Measurements from ENCODE around the gene AFAP1L2.

AFAP1L2 gene

DNA sequence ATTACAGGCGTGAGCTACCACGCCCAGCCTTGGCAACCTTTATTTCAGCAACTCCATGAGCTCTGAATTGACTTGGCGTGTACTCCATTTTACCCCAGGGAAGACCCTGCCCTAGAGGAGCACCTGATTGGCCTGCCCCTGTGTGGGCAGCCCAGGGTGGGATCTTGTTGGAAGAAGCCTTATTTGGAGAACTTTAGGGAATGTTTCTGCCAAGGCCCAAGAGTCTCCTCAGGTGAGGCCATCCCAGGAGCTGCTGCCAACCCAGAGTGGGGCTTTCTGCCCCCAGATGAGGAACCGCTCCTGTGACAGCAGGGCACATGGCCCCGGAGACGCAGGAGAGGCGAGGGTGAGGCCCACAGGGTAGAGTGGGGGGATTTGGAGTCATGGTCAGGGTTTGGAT, 123.3 kb downstream of the AFAP1L2 start:
- TF ChIP-seq, protein P1, sequence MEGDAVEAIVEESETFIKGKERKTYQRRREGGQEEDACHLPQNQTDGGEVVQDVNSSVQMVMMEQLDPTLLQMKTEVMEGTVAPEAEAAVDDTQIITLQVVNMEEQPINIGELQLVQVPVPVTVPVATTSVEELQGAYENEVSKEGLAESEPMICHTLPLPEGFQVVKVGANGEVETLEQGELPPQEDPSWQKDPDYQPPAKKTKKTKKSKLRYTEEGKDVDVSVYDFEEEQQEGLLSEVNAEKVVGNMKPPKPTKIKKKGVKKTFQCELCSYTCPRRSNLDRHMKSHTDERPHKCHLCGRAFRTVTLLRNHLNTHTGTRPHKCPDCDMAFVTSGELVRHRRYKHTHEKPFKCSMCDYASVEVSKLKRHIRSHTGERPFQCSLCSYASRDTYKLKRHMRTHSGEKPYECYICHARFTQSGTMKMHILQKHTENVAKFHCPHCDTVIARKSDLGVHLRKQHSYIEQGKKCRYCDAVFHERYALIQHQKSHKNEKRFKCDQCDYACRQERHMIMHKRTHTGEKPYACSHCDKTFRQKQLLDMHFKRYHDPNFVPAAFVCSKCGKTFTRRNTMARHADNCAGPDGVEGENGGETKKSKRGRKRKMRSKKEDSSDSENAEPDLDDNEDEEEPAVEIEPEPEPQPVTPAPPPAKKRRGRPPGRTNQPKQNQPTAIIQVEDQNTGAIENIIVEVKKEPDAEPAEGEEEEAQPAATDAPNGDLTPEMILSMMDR (IDR thresholded peaks at IDR 0.05): no peak
- peak; percentile 56 for DNase-seq (ENCODE audit: low spot score)
- Histone ChIP-seq H3K27ac (no peak overlapping the region), H3K4me3 (no peak overlapping the region)

DNA sequence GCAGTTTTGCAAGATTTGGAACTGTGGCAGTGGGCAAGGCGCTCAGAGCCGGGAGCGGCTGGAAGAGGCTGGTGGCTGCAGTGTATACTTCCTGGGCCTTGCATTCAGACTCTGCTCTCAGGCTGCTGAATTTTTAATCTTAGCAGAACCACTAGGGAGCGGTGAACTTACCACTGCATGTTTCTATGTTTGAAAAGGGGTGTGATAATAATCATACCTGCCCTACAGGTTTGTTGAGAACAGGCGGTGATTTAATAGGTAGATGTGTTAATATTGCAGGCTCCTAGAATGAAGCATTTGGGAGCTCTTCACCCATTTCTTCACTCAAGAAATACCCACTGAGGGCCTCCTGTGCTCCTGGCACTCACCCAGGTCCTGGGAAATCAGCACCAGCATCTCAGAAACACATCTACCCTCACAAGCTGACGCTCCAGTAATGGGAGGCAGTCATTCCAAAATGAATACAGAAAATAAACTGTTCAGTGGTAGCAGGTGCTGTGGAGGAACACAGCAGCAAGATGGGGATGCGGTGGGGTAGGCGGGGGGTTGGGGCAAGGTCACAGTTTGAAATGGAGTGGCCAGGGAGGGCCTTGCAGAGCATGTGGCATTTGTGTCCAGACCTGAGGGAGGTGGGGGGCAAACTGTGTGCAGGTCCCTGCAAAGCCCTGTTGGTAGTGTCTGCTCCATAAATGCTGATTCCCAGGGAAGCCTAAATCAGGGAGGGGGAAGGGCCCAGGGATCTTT, 124.2 kb downstream of the AFAP1L2 start:
- Histone ChIP-seq H3K27ac (no peak overlapping the region), H3K4me3 (no peak overlapping the region)
- TF ChIP-seq, protein P1 (IDR thresholded peaks at IDR 0.05): no peak
- peak; percentile 16 for DNase-seq (ENCODE audit: low spot score)

DNA sequence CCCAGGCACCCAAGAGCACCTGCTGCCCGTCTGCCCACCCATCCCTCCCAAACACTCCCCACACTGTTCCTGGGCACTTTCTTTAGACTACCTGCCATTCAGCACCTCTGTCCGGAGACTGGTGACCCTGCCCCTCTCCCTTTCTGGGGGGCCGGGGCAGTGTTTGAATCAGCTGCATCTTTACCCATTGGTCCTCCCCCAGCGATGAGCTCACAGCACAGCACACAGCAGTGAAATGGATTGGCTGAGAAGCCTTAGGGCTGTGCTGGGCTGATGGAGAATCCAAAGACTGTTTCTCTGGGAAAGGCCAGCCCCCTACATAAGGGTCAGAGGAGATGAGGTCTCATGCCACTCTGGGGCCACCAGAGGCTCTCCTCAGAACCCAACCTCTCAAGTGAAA, 125.0 kb downstream of the AFAP1L2 start:
- TF ChIP-seq, protein P1 (IDR thresholded peaks at IDR 0.05): no peak
- Histone ChIP-seq H3K4me3 (no peak overlapping the region), H3K27ac (no peak overlapping the region)
- peak; percentile 57 for DNase-seq (ENCODE audit: low spot score)

DNA sequence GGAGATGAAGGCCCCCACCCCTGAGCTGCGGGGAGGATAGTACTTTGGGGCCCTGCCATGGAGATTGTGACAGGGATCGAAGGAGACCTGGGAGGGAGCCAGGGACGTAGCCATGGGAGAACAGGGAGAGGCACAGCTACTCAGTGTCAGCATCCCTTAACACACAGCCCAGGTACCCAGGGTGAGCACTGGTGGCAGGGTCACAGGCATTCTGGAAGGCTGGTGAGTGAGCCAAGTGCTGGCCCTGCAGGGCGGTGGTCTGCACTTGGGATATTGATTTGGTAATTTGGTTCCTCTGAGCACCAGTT, 125.5 kb downstream of the AFAP1L2 start:
- TF ChIP-seq, protein P1 (IDR thresholded peaks at IDR 0.05): no peak
- Histone ChIP-seq H3K27ac (no peak overlapping the region), H3K4me3 (no peak overlapping the region)
- DNase-seq (ENCODE audit: low spot score): peak; percentile 53

DNA sequence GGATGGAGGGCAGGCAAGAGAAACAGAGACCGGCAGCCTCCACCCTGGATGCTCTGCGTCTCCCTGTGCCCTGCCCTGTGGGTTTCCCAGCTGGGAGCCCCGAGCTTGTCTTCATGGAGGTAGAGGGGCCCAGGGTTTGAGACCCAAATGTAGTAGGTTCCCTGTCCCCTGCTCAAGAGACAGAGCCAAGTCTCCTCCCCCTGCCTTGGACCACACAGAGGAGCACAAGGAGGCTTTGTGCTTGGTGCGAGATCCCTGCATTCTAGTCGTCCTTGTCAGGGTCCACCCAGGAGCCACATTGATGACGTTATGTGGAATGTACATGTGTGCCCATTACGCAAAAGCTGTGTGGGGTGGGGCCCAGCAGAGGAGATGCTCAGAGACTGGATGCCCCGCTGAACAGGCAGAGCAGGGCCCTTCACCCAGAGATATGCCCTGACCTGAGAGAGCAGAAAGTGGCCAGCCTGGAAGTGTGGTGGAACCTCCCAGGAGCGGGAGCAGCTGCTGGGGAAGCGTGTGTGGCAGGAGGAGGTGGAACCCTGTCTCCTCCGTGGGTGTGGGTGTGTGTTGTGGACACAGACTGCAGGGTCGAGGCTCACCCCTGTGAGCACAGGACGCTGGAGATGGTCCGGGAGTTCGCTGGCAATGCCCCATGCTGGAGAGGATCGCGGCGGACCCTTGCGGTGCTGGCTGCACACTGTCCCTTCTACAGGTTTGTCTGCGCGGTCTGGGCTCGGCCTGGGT, 126.0 kb downstream of the AFAP1L2 start:
- Histone ChIP-seq H3K27ac (no peak overlapping the region), H3K4me3 (no peak overlapping the region)
- DNase-seq (ENCODE audit: low spot score): peak; percentile 61
- TF ChIP-seq, protein P1 (IDR thresholded peaks at IDR 0.05): no peak

DNA sequence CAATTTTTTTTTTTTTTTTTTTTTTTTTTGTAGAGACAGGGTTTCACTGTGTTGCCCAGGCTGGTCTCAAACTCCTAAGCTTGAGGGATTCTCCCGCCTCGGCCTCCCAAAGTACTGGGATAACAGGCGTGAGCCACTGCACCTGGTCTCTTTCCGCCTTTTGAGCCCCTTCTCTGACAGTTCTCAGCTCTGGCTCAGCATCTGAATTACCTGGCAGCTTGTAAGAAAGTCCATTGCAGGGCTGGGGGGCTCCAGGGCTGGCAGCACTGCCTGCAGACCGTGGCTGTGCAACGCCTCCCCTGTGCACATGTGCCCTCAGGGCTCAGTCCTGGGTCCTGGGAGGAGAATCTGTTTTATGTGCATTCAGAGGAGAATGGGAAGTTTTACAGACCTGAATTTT, 127.6 kb downstream of the AFAP1L2 start:
- Histone ChIP-seq H3K4me3 (no peak overlapping the region), H3K27ac (no peak overlapping the region)
- no peak for DNase-seq (ENCODE audit: low spot score)
- TF ChIP-seq, protein P1 (IDR thresholded peaks at IDR 0.05): no peak

DNA sequence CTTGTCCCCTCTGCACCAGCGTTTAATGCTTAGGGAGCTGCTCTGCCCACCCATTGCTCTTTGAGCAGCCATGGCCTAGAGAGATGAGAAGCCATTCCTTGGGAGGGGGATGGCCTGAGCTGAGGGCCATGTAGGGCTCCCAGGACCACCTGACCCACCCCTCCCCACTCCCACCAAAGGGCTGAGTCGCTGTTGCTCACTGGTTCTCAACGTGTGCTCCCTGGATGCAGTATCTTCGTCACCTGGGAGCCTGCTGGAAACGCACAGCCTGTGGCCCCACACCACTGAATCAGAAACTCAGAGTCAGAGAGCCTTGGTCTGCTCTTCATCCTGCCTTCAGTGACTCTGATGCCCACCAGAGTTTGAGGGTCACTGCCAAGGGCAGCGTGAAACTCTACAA, 128.2 kb downstream of the AFAP1L2 start:
- TF ChIP-seq, protein P1 (IDR thresholded peaks at IDR 0.05): no peak
- no peak for DNase-seq (ENCODE audit: low spot score)
- no peak overlapping the region for H3K4me3 ChIP-seq
- no peak overlapping the region for H3K27ac ChIP-seq
